Measurements from ENCODE around the gene ERMAP.
"Not testable (repeated sequence)": the region's sequence is repeated elsewhere in the genome, so short reads cannot be mapped to it uniquely, and the experiment has no call there.

Gene ERMAP

GRCh38 chr1:42866549-42866948 lies 49.6 kb downstream of the ERMAP start:
- no peak for TF ChIP-seq CTCF (IDR thresholded peaks at IDR 0.05; ENCODE audit: control insufficient read depth, insufficient read depth, low read depth, low read length, missing control alignments)
- no peak overlapping the region for H3K4me3 ChIP-seq (ENCODE audit: control insufficient read depth, low read depth, low read length)
- DNase-seq (ENCODE audit: low read depth): no peak

GRCh38 chr1:42868466-42868865 lies 51.5 kb downstream of the ERMAP start:
- not testable (repeated sequence) for H3K4me3 ChIP-seq (ENCODE audit: control insufficient read depth, low read depth, low read length); DNase-seq (ENCODE audit: low read depth)

GRCh38 chr1:42869254-42869653 lies 52.3 kb downstream of the ERMAP start:
- not testable (repeated sequence) for DNase-seq (ENCODE audit: low read depth); H3K4me3 ChIP-seq (ENCODE audit: control insufficient read depth, low read depth, low read length)

GRCh38 chr1:42869751-42870150 lies 52.8 kb downstream of the ERMAP start:
- not testable (repeated sequence) for H3K4me3 ChIP-seq (ENCODE audit: control insufficient read depth, low read depth, low read length); DNase-seq (ENCODE audit: low read depth)

GRCh38 chr1:42873108-42873507 lies 56.2 kb downstream of the ERMAP start:
- not testable (repeated sequence) for H3K4me3 ChIP-seq (ENCODE audit: control insufficient read depth, low read depth, low read length); DNase-seq (ENCODE audit: low read depth)

GRCh38 chr1:42873670-42874069 lies 56.7 kb downstream of the ERMAP start:
- DNase-seq (ENCODE audit: low read depth): no peak
- no peak overlapping the region for H3K4me3 ChIP-seq (ENCODE audit: control insufficient read depth, low read depth, low read length)
- no peak for TF ChIP-seq CTCF (IDR thresholded peaks at IDR 0.05; ENCODE audit: control insufficient read depth, insufficient read depth, low read depth, low read length, missing control alignments)

- DNase-seq (ENCODE audit: low read depth): no peak
- TF ChIP-seq CTCF (IDR thresholded peaks at IDR 0.05; ENCODE audit: control insufficient read depth, insufficient read depth, low read depth, low read length, missing control alignments): no peak
- H3K4me3 ChIP-seq (ENCODE audit: control insufficient read depth, low read depth, low read length): no peak overlapping the region
These were observed 59.1 kb downstream of the ERMAP start for GRCh38 chr1:42876009-42876408.

- no peak for DNase-seq (ENCODE audit: low read depth)
These were observed 60.5 kb downstream of the ERMAP start for GRCh38 chr1:42877380-42877779.

GRCh38 chr1:42880384-42880783 lies 63.5 kb downstream of the ERMAP start:
- no peak for DNase-seq (ENCODE audit: low read depth)
- TF ChIP-seq CTCF (IDR thresholded peaks at IDR 0.05; ENCODE audit: control insufficient read depth, insufficient read depth, low read depth, low read length, missing control alignments): no peak
- no peak overlapping the region for H3K4me3 ChIP-seq (ENCODE audit: control insufficient read depth, low read depth, low read length)

More at GRCh38 chr1:42877380-42877779, 60.5 kb downstream of the ERMAP start:
- H3K4me3 ChIP-seq (ENCODE audit: control insufficient read depth, low read depth, low read length): no peak overlapping the region
- TF ChIP-seq CTCF (IDR thresholded peaks at IDR 0.05; ENCODE audit: control insufficient read depth, insufficient read depth, low read depth, low read length, missing control alignments): no peak

All from AG09309 (cell line).